ENCODE measurements around the gene CFDP1. TPM values are rescaled to one million over a fixed set of nuclear protein-coding genes. Genes with fewer than 3 reads are reported as not detected.

The CFDP1 gene
- total RNA-seq, 1 donor from 2014 or later: 37.5 TPM

- no peaks in the 10 kb centered on the region for H3K9me3 Mint-ChIP-seq
Measured at GRCh38 chr16:75337430-75337829, 95.9 kb downstream of the CFDP1 start.

DNA sequence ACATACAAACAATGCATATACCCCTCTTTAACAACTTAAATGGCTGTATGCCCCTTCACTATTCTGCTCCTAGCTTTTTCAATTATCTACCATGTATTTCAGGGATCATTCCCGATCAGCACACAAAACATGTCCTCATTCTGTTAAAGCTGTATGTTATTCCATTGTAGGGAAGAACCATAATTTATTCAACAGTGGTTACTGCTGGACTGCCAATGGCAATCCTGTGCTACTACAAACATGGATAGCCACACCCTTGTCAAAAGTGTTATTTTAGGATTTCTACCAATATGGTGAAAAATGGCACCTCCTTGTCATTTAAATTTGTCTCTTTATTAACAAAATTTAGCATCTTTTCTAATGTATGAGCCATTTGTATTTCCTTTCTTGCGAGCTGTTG lies 96.8 kb downstream of the CFDP1 start:
- DNase-seq (ENCODE audit: low spot score): no peak
- Mint-ChIP-seq H3K4me3 (ENCODE audit: low read depth) (no peak overlapping the region), H3K27ac (no peak overlapping the region), H3K36me3 (ENCODE audit: low read depth) (no peaks in the 10 kb centered on the region), H3K9me3 (no peaks in the 10 kb centered on the region), H3K27me3 (ENCODE audit: low read depth) (no peaks in the 10 kb centered on the region), H3K4me1 (ENCODE audit: low read depth) (peaks cover 8% of the 10 kb centered on the region)
- intact Hi-C loops (cut with micrococcal nuclease): no loop called here

More at GRCh38 chr16:75337430-75337829, 95.9 kb downstream of the CFDP1 start:
- H3K36me3 Mint-ChIP-seq (ENCODE audit: low read depth): no peaks in the 10 kb centered on the region
- no peak overlapping the region for H3K4me3 Mint-ChIP-seq (ENCODE audit: low read depth)
- DNase-seq (ENCODE audit: low spot score): no peak
- intact Hi-C loops (cut with micrococcal nuclease): no loop called here
- peaks cover 8% of the 10 kb centered on the region for H3K4me1 Mint-ChIP-seq (ENCODE audit: low read depth)
- H3K27me3 Mint-ChIP-seq (ENCODE audit: low read depth): no peaks in the 10 kb centered on the region
- no peak overlapping the region for H3K27ac Mint-ChIP-seq

- Mint-ChIP-seq H3K9me3 (no peaks in the 10 kb centered on the region), H3K27me3 (ENCODE audit: low read depth) (no peaks in the 10 kb centered on the region), H3K4me1 (ENCODE audit: low read depth) (peaks cover 8% of the 10 kb centered on the region), H3K27ac (no peak overlapping the region), H3K36me3 (ENCODE audit: low read depth) (no peaks in the 10 kb centered on the region), H3K4me3 (ENCODE audit: low read depth) (no peak overlapping the region)
- DNase-seq (ENCODE audit: low spot score): no peak
- intact Hi-C loops (cut with micrococcal nuclease): no loop called here
Measured at GRCh38 chr16:75333721-75334163, 99.6 kb downstream of the CFDP1 start.

GRCh38 chr16:75329943-75330342 lies 103.4 kb downstream of the CFDP1 start:
- no peak overlapping the region for H3K27ac Mint-ChIP-seq
- H3K27me3 Mint-ChIP-seq (ENCODE audit: low read depth): peaks cover 13% of the 10 kb centered on the region
- peaks cover 4% of the 10 kb centered on the region for H3K36me3 Mint-ChIP-seq (ENCODE audit: low read depth)
- no peaks in the 10 kb centered on the region for H3K9me3 Mint-ChIP-seq
- intact Hi-C loops (cut with micrococcal nuclease): no loop called here
- DNase-seq (ENCODE audit: low spot score): no peak
- H3K4me3 Mint-ChIP-seq (ENCODE audit: low read depth): no peak overlapping the region
- H3K4me1 Mint-ChIP-seq (ENCODE audit: low read depth): peaks cover 12% of the 10 kb centered on the region

- no peak for DNase-seq (ENCODE audit: low spot score)
- Mint-ChIP-seq H3K4me3 (ENCODE audit: low read depth) (no peak overlapping the region), H3K9me3 (no peaks in the 10 kb centered on the region), H3K27me3 (ENCODE audit: low read depth) (peaks cover 24% of the 10 kb centered on the region), H3K4me1 (ENCODE audit: low read depth) (peaks cover 7% of the 10 kb centered on the region), H3K27ac (no peak overlapping the region), H3K36me3 (ENCODE audit: low read depth) (peaks cover 9% of the 10 kb centered on the region)
- intact Hi-C loops (cut with micrococcal nuclease): no loop called here
Measured at GRCh38 chr16:75326333-75326732, 107.0 kb downstream of the CFDP1 start.

GRCh38 chr16:75323933-75324332 lies 109.4 kb downstream of the CFDP1 start:
- H3K36me3 Mint-ChIP-seq (ENCODE audit: low read depth): peaks cover 9% of the 10 kb centered on the region
- peaks cover 24% of the 10 kb centered on the region for H3K4me1 Mint-ChIP-seq (ENCODE audit: low read depth)
- DNase-seq (ENCODE audit: low spot score): no peak
- H3K27ac Mint-ChIP-seq: no peak overlapping the region
- H3K9me3 Mint-ChIP-seq: no peaks in the 10 kb centered on the region
- intact Hi-C loops (cut with micrococcal nuclease): no loop called here
- no peak overlapping the region for H3K4me3 Mint-ChIP-seq (ENCODE audit: low read depth)
- peaks cover 30% of the 10 kb centered on the region for H3K27me3 Mint-ChIP-seq (ENCODE audit: low read depth)

GRCh38 chr16:75323198-75323597 lies 110.1 kb downstream of the CFDP1 start:
- Mint-ChIP-seq H3K4me3 (ENCODE audit: low read depth) (no peak overlapping the region), H3K36me3 (ENCODE audit: low read depth) (peaks cover 9% of the 10 kb centered on the region), H3K4me1 (ENCODE audit: low read depth) (peaks cover 26% of the 10 kb centered on the region), H3K27me3 (ENCODE audit: low read depth) (peaks cover 32% of the 10 kb centered on the region), H3K27ac (no peak overlapping the region), H3K9me3 (no peaks in the 10 kb centered on the region)
- intact Hi-C loops (cut with micrococcal nuclease): no loop called here
- no peak for DNase-seq (ENCODE audit: low spot score)

DNA sequence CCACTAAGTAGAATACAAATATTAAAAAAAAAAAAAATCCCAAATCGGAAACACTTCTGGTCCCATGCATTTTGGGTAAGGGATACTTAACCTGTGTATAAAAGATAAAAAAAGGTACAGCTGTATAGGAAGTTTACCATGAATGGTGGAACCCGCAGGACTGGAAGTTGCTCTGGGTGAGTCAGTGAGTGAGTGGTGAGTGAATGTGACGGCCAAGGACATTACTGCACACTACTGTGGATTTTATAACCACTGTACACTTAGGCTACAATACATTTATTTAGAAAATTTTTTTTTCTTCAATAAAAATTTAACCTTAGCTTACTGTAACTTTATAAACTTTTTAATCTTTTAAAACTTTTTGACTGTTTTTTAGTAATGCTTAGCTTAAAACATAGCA lies 110.6 kb downstream of the CFDP1 start:
- no peak overlapping the region for H3K4me3 Mint-ChIP-seq (ENCODE audit: low read depth)
- H3K9me3 Mint-ChIP-seq: no peaks in the 10 kb centered on the region
- peaks cover 26% of the 10 kb centered on the region for H3K4me1 Mint-ChIP-seq (ENCODE audit: low read depth)
- peaks cover 36% of the 10 kb centered on the region for H3K27me3 Mint-ChIP-seq (ENCODE audit: low read depth)
- H3K36me3 Mint-ChIP-seq (ENCODE audit: low read depth): peaks cover 12% of the 10 kb centered on the region
- intact Hi-C loops (cut with micrococcal nuclease): no loop called here
- no peak overlapping the region for H3K27ac Mint-ChIP-seq
- DNase-seq (ENCODE audit: low spot score): no peak

DNA sequence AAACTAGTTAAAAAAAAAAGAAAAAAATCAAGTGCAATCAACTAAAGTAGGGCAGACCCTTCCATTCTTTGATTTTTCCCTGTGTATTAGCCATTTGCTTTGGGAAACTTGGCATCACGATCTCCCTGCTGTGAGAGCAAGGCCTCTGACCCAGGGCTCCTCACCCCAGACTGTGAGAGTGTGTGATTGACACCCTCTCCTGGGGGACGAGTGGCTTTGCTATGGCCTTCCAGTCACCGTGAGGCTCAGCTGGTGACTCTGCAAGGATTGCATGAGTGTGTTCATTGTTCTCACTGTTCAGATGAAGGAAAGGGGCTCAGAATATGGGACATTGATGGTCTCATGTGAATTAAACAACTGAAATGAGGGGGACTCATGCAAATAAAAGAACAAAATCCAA lies 112.9 kb downstream of the CFDP1 start:
- no peak overlapping the region for H3K27ac Mint-ChIP-seq
- H3K27me3 Mint-ChIP-seq (ENCODE audit: low read depth): peaks cover 40% of the 10 kb centered on the region
- H3K9me3 Mint-ChIP-seq: no peaks in the 10 kb centered on the region
- H3K4me3 Mint-ChIP-seq (ENCODE audit: low read depth): no peak overlapping the region
- intact Hi-C loops (cut with micrococcal nuclease): no loop called here
- H3K36me3 Mint-ChIP-seq (ENCODE audit: low read depth): peaks cover 16% of the 10 kb centered on the region
- DNase-seq (ENCODE audit: low spot score): no peak
- peaks cover 27% of the 10 kb centered on the region for H3K4me1 Mint-ChIP-seq (ENCODE audit: low read depth)

GRCh38 chr16:75319513-75320411 lies 113.5 kb downstream of the CFDP1 start:
- Mint-ChIP-seq H3K4me3 (ENCODE audit: low read depth) (peak overlapping the region; percentile 7), H3K4me1 (ENCODE audit: low read depth) (peaks cover 27% of the 10 kb centered on the region), H3K27me3 (ENCODE audit: low read depth) (peaks cover 35% of the 10 kb centered on the region), H3K9me3 (no peaks in the 10 kb centered on the region), H3K27ac (no peak overlapping the region), H3K36me3 (ENCODE audit: low read depth) (peaks cover 13% of the 10 kb centered on the region)
- intact Hi-C loops (cut with micrococcal nuclease): loop anchor here (1.0 kb wide), 1 partner anchor 60 kb away; no protein-coding TSS in a partner anchor
- no peak for DNase-seq (ENCODE audit: low spot score)

DNA sequence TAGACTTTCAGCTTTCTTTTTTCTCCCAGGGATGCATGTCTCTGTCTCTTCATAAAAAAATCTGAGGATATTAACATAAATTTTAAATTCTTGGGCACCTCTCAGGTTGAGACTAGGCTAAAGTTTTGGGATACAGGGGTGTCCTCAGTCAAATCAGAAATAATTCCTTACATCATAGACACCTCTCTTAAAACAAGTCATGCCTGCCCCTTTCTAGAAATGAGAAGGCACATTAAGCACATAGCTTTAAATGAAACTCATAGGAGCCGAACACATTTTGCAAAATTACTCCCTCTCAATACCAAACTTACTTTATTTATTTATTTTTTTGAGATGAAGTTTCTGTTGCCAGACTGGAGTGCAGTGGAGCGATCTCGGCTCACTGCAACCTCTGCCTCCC lies 114.6 kb downstream of the CFDP1 start:
- Mint-ChIP-seq H3K9me3 (no peaks in the 10 kb centered on the region), H3K36me3 (ENCODE audit: low read depth) (peaks cover 13% of the 10 kb centered on the region), H3K4me3 (ENCODE audit: low read depth) (no peak overlapping the region), H3K27ac (no peak overlapping the region), H3K4me1 (ENCODE audit: low read depth) (peaks cover 25% of the 10 kb centered on the region), H3K27me3 (ENCODE audit: low read depth) (peaks cover 34% of the 10 kb centered on the region)
- intact Hi-C loops (cut with micrococcal nuclease): loop anchor here (1.0 kb wide), 1 partner anchor 61 kb away; no protein-coding TSS in a partner anchor
- DNase-seq (ENCODE audit: low spot score): no peak

- H3K4me3 Mint-ChIP-seq (ENCODE audit: low read depth): no peak overlapping the region
Measured at GRCh38 chr16:75317532-75317931, 115.8 kb downstream of the CFDP1 start.

DNA sequence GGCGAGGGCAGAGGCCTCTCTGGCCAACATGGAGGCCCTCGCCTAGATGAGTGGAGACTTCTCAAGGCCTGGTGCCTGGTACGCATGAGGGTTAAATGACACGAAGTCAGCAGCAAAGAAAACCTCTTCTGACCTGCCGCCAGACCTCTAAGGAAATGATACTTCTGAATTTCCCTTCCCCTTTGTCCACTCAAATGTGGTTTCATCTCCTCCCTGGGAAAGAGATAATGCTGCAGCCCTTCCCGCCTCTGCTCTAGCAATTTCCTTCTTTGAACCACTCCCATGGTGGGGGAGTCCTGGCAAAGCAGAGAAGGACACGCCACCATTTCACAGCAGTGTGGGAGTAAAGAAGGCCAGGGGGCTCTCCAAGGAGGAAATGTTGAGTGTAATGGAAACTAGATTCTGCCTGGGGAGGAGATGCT lies 116.2 kb downstream of the CFDP1 start:
- H3K4me1 Mint-ChIP-seq (ENCODE audit: low read depth): peaks cover 25% of the 10 kb centered on the region
- H3K36me3 Mint-ChIP-seq (ENCODE audit: low read depth): peaks cover 13% of the 10 kb centered on the region
- H3K27me3 Mint-ChIP-seq (ENCODE audit: low read depth): peaks cover 37% of the 10 kb centered on the region
- DNase-seq (ENCODE audit: low spot score): no peak
- no peak overlapping the region for H3K4me3 Mint-ChIP-seq (ENCODE audit: low read depth)
- H3K9me3 Mint-ChIP-seq: no peaks in the 10 kb centered on the region
- intact Hi-C loops (cut with micrococcal nuclease): no loop called here
- no peak overlapping the region for H3K27ac Mint-ChIP-seq

More at GRCh38 chr16:75317532-75317931, 115.8 kb downstream of the CFDP1 start:
- Mint-ChIP-seq H3K4me1 (ENCODE audit: low read depth) (peaks cover 25% of the 10 kb centered on the region), H3K27ac (no peak overlapping the region), H3K9me3 (no peaks in the 10 kb centered on the region), H3K36me3 (ENCODE audit: low read depth) (peaks cover 13% of the 10 kb centered on the region), H3K27me3 (ENCODE audit: low read depth) (peaks cover 37% of the 10 kb centered on the region)
- intact Hi-C loops (cut with micrococcal nuclease): no loop called here
- no peak for DNase-seq (ENCODE audit: low spot score)

Measured in activated T-helper 2 cell treated with anti-CD3 and anti-CD28 coated beads, Interferon-gamma antibody, Interleukin-2, Interleukin-4, amounts not matched to agents 10 μg/mL and 5 μg/mL and 100 μg/mL, durations not matched to agents 14 hours and 24 hours and 36 hours (primary cell).